A673 (cell line): Measurements from ENCODE around the gene MTRF1. TPM values are rescaled to one million over a fixed set of nuclear protein-coding genes. Genes with fewer than 3 reads are reported as not detected.

Experiments used
- Bru-seq: library from RNA; stranded (reverse); fragments of 400-500 nt; gene quantifications from one replicate; lab custom pipeline; 2021; lab: Mats Ljungman, UMichigan
- BruChase-seq, 2 experiments: library from RNA; stranded (reverse); fragments of 400-500 nt; gene quantifications; one replicate each; lab custom pipeline; 2021; lab: Mats Ljungman, UMichigan
- BruUV-seq: library from RNA; stranded (reverse); fragments of 400-500 nt; replicated peaks from 2 replicates; lab custom pipeline; 2021; lab: Mats Ljungman, UMichigan
- CTCF ChIA-PET: fragments of 300-600 bp; sonication (Branson Sonifier 250); formaldehyde crosslinking; loops from one replicate; lab custom pipeline; 2022; ENCODE audit warnings: antibody characterized with exemption; lab: Charles Lee
- POLR2A ChIA-PET: fragments of 300-600 bp; sonication (Branson Sonifier 250); formaldehyde crosslinking; loops from one replicate; lab custom pipeline; 2022; ENCODE audit warnings: antibody characterized with exemption; ENCODE audit not compliant: low non-redundant PET; lab: Charles Lee
- DNase-seq: peaks from one replicate; pipeline ENCODE4 v3.0.0-alpha.2; 2015; ENCODE audit warnings: low spot score
- H3K27ac ChIP-seq: fragments of 200-600 bp; sonication (generic); 2 replicates; pipeline ENCODE4 v1.5.1; 2016; ENCODE audit warnings: mixed run types, low read depth, mild to moderate bottlenecking, mixed read lengths, antibody characterized with exemption, low read length; ENCODE audit not compliant: poor library complexity, severe bottlenecking
- H3K27me3 ChIP-seq: fragments of 200-600 bp; sonication (generic); replicated peaks from 2 replicates; pipeline ENCODE4 v1.6.1; 2017; ENCODE audit warnings: mixed run types, low read depth, mild to moderate bottlenecking, mixed read lengths, antibody characterized with exemption, low read length; ENCODE audit not compliant: insufficient read depth, poor library complexity
- H3K36me3 ChIP-seq: fragments of 200-600 bp; sonication (generic); 2 replicates; pipeline ENCODE4 v1.6.1; 2016; ENCODE audit warnings: mixed run types, mild to moderate bottlenecking, mixed read lengths, antibody characterized with exemption, low read length; ENCODE audit not compliant: insufficient read depth, poor library complexity, severe bottlenecking
- H3K4me1 ChIP-seq: fragments of 200-600 bp; sonication (generic); 2 replicates; pipeline ENCODE4 v1.6.1; 2017; ENCODE audit warnings: mixed run types, mild to moderate bottlenecking, mixed read lengths, antibody characterized with exemption, low read length; ENCODE audit not compliant: insufficient read depth, poor library complexity, severe bottlenecking
- H3K4me3 ChIP-seq: fragments of 200-600 bp; sonication (generic); 2 replicates; pipeline ENCODE4 v1.5.1; 2016; ENCODE audit warnings: low read depth, mixed run types, mild to moderate bottlenecking, mixed read lengths, low read length; ENCODE audit not compliant: poor library complexity, severe bottlenecking
- H3K9me3 ChIP-seq: fragments of 200-600 bp; sonication (generic); 2 replicates; pipeline ENCODE4 v1.6.1; 2016; ENCODE audit warnings: mixed run types, low read depth, mild to moderate bottlenecking, mixed read lengths, antibody characterized with exemption, low read length; ENCODE audit not compliant: poor library complexity, severe bottlenecking
- EZH2 ChIP-seq: fragments of 200-600 bp; sonication (generic); IDR thresholded peaks from 2 replicates; pipeline ENCODE4 v1.6.1; 2017; ENCODE audit warnings: borderline replicate concordance, low read depth, mild to moderate bottlenecking, mixed read lengths, antibody characterized with exemption, low read length; ENCODE audit not compliant: poor library complexity, severe bottlenecking
- intact Hi-C: fragments of 100-400 bp; cut with micrococcal nuclease; formaldehyde crosslinking; loops from one replicate; pipeline ENCODE4 v1.10.0; 2022; ENCODE audit not compliant: unreplicated experiment
- long read RNA-seq: library from polyadenylated mRNA; stranded (forward); transcript quantifications from one replicate; pipeline ENCODE4 v2.0.0, GENCODE V29; 2022
- total RNA-seq: library from RNA; stranded (reverse); gene quantifications from 2 replicates; pipeline ENCODE4 v1.2.3, GENCODE V29; 2021
- TF ChIP-seq, protein P1 (sequence below): fragments of 300-800, 200-600 bp; sonication (generic); conservative IDR thresholded peaks from 2 replicates; pipeline ENCODE4 v1.5.1; 2017; ENCODE audit warnings: low read depth, mild to moderate bottlenecking, antibody characterized with exemption, low read length, moderate library complexity, mixed read lengths

MTRF1 gene, protein sequence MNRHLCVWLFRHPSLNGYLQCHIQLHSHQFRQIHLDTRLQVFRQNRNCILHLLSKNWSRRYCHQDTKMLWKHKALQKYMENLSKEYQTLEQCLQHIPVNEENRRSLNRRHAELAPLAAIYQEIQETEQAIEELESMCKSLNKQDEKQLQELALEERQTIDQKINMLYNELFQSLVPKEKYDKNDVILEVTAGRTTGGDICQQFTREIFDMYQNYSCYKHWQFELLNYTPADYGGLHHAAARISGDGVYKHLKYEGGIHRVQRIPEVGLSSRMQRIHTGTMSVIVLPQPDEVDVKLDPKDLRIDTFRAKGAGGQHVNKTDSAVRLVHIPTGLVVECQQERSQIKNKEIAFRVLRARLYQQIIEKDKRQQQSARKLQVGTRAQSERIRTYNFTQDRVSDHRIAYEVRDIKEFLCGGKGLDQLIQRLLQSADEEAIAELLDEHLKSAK
- total RNA-seq (16.5 and 18.0 TPM in 2 replicates), Bru-seq, nascent RNA (percentile 65 among the genes with signal in this experiment), BruChase-seq, experiment 1, labeled RNA remaining after a 2-hour chase (percentile 64 among the genes with signal in this experiment), BruChase-seq, experiment 2, labeled RNA remaining after a 6-hour chase (percentile 64 among the genes with signal in this experiment)
- long read RNA-seq, partial matches to known transcripts: 1 of 15 reads
- long read RNA-seq, other reads (novel, unspliced or antisense): 10 of 15 reads

DNA sequence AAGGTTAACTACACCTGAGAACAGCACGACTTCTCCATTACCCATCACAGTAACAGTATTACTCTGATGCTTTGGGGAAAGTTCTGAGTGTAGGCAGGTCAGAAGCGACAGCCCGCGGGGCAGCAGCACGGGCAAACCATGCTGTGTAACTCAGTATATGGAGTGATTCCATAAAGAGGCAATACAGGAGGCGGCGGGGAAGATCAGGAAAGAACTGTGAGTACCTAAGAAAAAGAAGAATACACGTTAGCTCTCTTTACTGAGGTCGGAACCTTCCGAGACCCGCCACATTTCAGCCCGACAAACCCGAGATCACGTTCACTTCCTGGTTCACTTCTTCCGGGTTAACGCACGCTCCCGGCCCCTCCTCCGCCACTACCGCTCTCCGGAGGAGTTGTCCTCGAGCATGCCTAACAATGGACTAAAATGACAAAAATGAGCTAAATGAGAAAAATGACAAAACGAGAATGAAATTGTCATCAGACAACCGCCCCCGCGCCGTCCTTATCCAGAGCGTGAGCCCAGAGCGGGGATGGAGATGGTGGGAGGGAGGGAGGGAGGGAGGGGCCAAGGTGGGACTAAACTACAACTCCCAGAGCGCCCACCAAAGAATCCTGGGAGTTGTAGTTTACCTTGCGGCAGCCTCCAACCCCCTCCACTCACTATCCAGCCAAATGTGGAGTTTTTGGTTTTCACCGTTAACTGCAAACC, at the start of gene MTRF1:
Gene MTRF1, minus strand, starts transcription at position 316 of the 711 bp plus-strand sequence. CDS start 2,669 bp downstream, outside the sequence.
- peak within 1 kb of the TSS; percentile 39 for H3K27ac ChIP-seq
- H3K4me3 ChIP-seq: peak within 1 kb of the TSS; percentile 54
- peaks cover 16% of the 10 kb centered on the region for H3K9me3 ChIP-seq
- peak; percentile 91 for DNase-seq
- no peak for TF ChIP-seq EZH2
- TF ChIP-seq, protein P1, sequence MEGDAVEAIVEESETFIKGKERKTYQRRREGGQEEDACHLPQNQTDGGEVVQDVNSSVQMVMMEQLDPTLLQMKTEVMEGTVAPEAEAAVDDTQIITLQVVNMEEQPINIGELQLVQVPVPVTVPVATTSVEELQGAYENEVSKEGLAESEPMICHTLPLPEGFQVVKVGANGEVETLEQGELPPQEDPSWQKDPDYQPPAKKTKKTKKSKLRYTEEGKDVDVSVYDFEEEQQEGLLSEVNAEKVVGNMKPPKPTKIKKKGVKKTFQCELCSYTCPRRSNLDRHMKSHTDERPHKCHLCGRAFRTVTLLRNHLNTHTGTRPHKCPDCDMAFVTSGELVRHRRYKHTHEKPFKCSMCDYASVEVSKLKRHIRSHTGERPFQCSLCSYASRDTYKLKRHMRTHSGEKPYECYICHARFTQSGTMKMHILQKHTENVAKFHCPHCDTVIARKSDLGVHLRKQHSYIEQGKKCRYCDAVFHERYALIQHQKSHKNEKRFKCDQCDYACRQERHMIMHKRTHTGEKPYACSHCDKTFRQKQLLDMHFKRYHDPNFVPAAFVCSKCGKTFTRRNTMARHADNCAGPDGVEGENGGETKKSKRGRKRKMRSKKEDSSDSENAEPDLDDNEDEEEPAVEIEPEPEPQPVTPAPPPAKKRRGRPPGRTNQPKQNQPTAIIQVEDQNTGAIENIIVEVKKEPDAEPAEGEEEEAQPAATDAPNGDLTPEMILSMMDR: no peak
- H3K36me3 ChIP-seq: peaks cover 9% of the 10 kb centered on the region
- CTCF ChIA-PET: no interaction called here
- H3K27me3 ChIP-seq: no peaks in the 10 kb centered on the region
- no TSS peak for BruUV-seq
- H3K4me1 ChIP-seq: peaks cover 4% of the 10 kb centered on the region
- POLR2A ChIA-PET: interaction anchor here (0.6 kb wide), 1 partner anchor 12 kb away, joined by 4 read pairs; no protein-coding TSS in a partner anchor
- intact Hi-C loops: loop anchor here (5.0 kb wide), 1 partner anchor 44 kb away; no protein-coding TSS in a partner anchor

DNA sequence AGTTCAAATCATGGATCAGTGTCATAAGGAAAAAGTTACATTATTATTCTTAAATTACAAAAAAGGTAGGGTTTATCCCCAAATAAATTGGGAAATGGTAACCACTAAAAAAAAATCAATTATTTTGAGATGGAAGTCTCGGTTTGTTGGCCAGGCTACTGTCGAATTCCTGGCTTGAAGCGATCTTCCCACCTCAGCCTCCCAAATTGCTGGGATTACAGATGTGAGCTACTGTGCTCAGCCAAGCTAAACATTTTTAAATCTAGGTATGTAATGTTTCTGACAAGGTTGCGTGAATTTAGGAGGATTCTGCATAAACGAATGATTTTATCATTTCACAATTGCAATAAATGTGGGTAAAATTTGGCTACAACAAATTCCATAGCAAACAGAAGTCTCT, 49.7 kb upstream of the MTRF1 start:
- Histone ChIP-seq H3K36me3 (no peaks in the 10 kb centered on the region), H3K27me3 (no peaks in the 10 kb centered on the region), H3K4me1 (peaks cover 26% of the 10 kb centered on the region), H3K4me3 (no peak overlapping the region), H3K9me3 (no peaks in the 10 kb centered on the region), H3K27ac (no peak overlapping the region)
- TF ChIP-seq, protein P1: no peak
- no peak for TF ChIP-seq EZH2
- intact Hi-C loops: no loop called here
- BruUV-seq: no TSS peak
- ChIA-PET POLR2A (no interaction called here), CTCF (no interaction called here)
- no peak for DNase-seq

DNA sequence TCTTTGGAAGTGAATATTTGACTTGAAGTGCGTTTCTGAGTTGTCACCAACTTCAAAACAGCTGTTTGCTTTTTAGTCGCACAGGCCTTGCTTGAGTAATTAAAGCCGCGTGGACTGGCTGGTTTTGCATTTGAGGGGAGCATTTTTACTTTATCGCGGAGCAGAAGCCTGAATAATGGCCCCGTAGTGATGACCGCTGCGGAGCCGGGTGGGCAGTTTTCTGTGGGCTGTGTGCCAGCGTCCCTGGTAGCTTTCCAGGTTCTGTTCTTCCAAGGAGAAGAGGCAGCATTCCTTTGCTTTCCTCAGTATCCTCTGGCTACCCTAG, 48.8 kb upstream of the MTRF1 start:
- Histone ChIP-seq H3K36me3 (no peaks in the 10 kb centered on the region), H3K27me3 (no peaks in the 10 kb centered on the region), H3K4me1 (peaks cover 28% of the 10 kb centered on the region), H3K4me3 (peak overlapping the region; percentile 99), H3K27ac (peak overlapping the region; percentile 93), H3K9me3 (no peaks in the 10 kb centered on the region)
- ChIA-PET POLR2A (no interaction called here), CTCF (no interaction called here)
- no TSS peak for BruUV-seq
- peak; percentile 30 for DNase-seq
- intact Hi-C loops: no loop called here
- no peak for TF ChIP-seq EZH2
